GM12873 (cell line): ENCODE data around the gene MFSD6L.

ENCODE experiments used
- TF ChIP-seq, protein P1 (sequence below): IDR thresholded peaks from 2 replicates; pipeline ENCODE4 v1.5.1; 2012; ENCODE audit warnings: low read depth, mild to moderate bottlenecking, moderate library complexity, low read length, control low read depth; ENCODE audit not compliant: insufficient read depth; ENCODE audit errors: missing control alignments

The MFSD6L gene

DNA sequence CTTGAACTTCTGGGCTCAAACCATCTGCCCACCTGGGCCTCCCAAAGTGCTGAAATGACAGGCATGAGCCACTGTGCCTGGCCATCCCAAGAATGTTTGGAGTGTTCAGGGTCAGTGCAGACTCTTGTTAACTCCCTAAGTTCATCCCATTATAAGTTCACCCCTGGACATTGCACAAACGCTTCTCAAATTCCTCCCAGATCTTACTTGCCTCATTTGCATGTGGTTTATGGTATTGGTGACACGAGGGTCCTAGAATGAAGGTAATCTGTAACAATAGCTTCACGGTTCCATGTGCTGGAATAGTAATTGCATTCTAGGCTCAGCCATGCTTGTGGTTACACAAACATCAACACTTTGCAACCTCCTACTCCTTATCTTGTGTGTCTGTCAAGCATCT lies 49.5 kb downstream of the MFSD6L start:
- TF ChIP-seq, protein P1, sequence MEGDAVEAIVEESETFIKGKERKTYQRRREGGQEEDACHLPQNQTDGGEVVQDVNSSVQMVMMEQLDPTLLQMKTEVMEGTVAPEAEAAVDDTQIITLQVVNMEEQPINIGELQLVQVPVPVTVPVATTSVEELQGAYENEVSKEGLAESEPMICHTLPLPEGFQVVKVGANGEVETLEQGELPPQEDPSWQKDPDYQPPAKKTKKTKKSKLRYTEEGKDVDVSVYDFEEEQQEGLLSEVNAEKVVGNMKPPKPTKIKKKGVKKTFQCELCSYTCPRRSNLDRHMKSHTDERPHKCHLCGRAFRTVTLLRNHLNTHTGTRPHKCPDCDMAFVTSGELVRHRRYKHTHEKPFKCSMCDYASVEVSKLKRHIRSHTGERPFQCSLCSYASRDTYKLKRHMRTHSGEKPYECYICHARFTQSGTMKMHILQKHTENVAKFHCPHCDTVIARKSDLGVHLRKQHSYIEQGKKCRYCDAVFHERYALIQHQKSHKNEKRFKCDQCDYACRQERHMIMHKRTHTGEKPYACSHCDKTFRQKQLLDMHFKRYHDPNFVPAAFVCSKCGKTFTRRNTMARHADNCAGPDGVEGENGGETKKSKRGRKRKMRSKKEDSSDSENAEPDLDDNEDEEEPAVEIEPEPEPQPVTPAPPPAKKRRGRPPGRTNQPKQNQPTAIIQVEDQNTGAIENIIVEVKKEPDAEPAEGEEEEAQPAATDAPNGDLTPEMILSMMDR = no peak

DNA sequence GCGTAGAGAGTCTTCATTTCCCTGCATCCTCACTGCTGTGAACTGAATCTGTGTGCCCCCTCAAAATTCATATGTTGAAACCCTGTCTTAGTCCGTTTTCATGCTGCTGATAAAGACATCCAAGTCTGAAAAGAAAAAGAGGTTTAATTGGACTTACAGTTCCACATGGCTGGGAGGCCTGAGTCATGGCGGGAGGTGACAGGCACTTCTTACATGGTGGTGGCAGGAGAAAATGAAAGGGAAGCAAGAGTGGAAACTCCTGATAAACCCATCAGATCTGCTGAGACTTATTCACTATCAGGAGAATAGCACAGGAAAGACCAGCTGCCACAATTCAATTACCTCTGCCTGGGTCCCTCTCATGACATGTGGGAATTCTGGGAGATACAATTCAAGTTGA lies 51.4 kb downstream of the MFSD6L start:
- TF ChIP-seq, protein P1 = no peak
